Fibroblast of villous mesenchyme (primary cell): Measurements from ENCODE around the gene FOSL1. TPM values are rescaled to one million over a fixed set of nuclear protein-coding genes. Genes with fewer than 3 reads are reported as not detected.
A peak's percentile ranks its signal among the peaks of the same experiment; 100 is the strongest.

Source experiments
- DNase-seq: peaks from one replicate; pipeline ENCODE4 v3.0.0-alpha.2; 2010; ENCODE audit warnings: low read depth
- H3K4me3 ChIP-seq: 2 replicates; pipeline ENCODE4 v1.5.1; 2011; ENCODE audit warnings: low read depth, mild to moderate bottlenecking, low read length
- CTCF ChIP-seq: IDR thresholded peaks from 2 replicates; pipeline ENCODE4 v1.5.1; 2012; ENCODE audit warnings: low read depth, mild to moderate bottlenecking, low read length; ENCODE audit not compliant: insufficient read depth
- total RNA-seq: library from RNA; depleted of rRNA; stranded (reverse); fragments of >200 nt; gene quantifications from 2 replicates; pipeline ENCODE4 v1.2.3, GENCODE V29; 2012

The FOSL1 gene
- total RNA-seq, 1 donor = 41.0 TPM

GRCh38 chr11:65854161-65854592, 46.0 kb downstream of the FOSL1 start:
- TF ChIP-seq CTCF = no peak
- no peak for DNase-seq
- no peak overlapping the region for H3K4me3 ChIP-seq

GRCh38 chr11:65853246-65853979, 46.8 kb downstream of the FOSL1 start:
- no peak for DNase-seq
- TF ChIP-seq CTCF = peak; percentile 11
- H3K4me3 ChIP-seq = no peak overlapping the region

- no peak for TF ChIP-seq CTCF
- no peak for DNase-seq
Measured at GRCh38 chr11:65852508-65853245, 47.5 kb downstream of the FOSL1 start.

GRCh38 chr11:65851811-65852507, 48.2 kb downstream of the FOSL1 start:
- no peak for DNase-seq
- TF ChIP-seq CTCF = no peak
- H3K4me3 ChIP-seq = no peak overlapping the region

More at GRCh38 chr11:65852508-65853245, 47.5 kb downstream of the FOSL1 start:
- H3K4me3 ChIP-seq = no peak overlapping the region

GRCh38 chr11:65851083-65851579, 49.1 kb downstream of the FOSL1 start:
- TF ChIP-seq CTCF = peak; percentile 53

GRCh38 chr11:65850217-65851082, 49.7 kb downstream of the FOSL1 start:
- no peak for DNase-seq
- no peak overlapping the region for H3K4me3 ChIP-seq
- no peak for TF ChIP-seq CTCF

More at GRCh38 chr11:65851083-65851579, 49.1 kb downstream of the FOSL1 start:
- DNase-seq = no peak
- H3K4me3 ChIP-seq = no peak overlapping the region
